DMS53 treated with DMSO at 0.1 percent for 48 hours (cell line): ENCODE measurements around the gene TRERF1.

ENCODE experiments used
- DNase-seq: peaks from one replicate; lab custom pipeline; 2025; ENCODE audit not compliant: unreplicated experiment; lab: John Stamatoyannopoulos, UW

Gene TRERF1

DNA sequence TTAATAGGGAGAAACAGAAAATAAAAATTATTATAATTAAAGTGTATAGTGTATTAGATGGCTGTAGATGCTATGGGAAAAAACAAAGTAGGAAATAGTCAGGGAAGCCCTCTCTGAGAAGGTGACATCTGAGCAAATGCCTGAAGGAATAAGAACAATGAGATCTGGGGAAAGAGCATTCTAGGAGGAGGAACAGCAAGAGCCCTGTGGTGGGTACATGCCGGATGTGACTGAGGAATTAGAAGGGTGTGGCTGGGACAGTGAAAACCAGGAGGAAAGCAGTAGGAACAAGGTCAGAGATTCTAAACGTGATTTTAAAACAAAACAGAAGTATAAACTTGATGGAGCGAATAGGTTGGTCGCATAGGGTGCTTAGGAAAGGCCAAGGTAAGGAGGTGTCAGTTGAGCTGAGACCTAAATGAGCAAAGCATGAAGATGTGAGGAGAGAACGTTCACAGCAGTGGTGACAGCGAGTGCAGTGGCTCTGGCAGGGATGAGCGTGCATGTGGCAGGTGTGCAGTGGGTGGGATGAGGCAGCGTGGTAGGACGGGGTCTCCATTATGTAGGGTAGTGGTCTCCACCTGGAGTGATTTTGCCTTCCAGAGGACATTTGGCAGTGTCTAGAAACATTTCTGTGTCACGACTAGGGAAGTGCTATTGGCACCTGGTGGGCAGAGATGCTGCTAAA lies 137.0 kb downstream of the TRERF1 start:
- no peak for DNase-seq

- DNase-seq = no peak
Measured at GRCh38 chr6:42313941-42314570, 137.7 kb downstream of the TRERF1 start.

DNA sequence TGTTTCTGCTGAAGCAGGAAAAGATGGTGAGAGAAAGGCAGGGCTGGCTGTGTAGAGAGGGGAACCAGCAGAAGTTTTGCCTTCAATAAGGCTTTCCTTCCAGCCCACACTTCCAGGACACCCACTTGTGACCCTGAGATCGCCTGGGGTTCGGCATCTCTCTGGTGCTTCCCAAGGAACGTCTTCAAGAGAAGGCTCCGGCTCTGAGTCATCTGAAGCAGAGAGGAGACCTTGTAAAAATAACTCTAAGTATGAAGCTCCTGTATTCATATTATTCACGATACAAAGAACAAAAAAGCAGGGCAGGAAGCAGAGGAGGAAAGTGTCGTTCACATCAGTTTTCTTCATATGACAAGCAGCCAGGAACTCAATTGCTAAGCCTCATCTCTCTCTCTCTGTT lies 138.7 kb downstream of the TRERF1 start:
- no peak for DNase-seq

DNA sequence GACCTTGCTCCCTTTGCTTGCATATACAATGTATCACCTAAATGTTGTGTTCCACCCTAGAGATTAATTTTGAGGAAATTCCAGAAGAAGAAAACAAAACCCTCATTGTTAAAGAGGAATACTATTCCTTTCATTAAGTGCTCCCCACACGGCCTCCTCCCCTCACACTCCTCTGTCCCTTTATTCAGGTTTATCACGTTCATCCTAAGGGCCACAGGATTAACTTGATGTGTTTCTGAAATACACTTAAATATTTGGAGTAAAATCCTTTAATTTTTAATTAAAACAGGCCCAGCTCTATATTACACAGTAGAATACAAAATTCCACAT lies 144.6 kb downstream of the TRERF1 start:
- DNase-seq = no peak

DNA sequence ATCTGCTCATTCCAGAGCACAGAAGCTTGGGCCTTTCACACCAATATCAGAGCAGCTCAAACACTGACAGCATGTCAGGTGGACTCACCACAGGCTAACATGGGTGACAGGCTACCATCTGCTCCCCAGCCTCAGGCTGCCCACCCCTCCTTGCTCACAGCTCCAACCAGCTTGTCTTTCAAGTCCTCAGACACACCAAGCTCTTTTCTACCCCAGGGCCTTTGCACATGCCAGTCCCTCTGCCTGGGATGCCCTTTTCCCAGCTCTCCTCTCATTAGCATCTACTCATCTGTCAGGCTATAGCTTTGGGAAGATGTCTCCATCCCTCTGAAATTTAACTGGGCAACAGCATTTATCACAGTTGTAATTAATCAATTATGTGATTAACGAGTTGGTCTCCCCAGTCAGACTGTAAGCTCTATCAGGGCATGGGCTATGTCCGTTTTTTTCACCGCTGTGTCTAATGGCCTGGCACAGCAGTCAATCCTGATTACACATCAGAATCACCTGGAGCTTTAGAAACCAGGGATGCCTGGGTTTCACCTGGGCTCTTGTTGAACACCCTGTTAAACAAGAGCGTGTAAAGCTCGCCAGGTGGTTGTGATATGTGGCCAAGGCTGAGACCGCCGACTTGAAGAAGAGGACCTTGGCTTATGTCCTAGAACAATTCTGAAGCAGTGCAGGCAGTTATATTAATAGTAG lies 145.1 kb downstream of the TRERF1 start:
- DNase-seq = no peak

DNA sequence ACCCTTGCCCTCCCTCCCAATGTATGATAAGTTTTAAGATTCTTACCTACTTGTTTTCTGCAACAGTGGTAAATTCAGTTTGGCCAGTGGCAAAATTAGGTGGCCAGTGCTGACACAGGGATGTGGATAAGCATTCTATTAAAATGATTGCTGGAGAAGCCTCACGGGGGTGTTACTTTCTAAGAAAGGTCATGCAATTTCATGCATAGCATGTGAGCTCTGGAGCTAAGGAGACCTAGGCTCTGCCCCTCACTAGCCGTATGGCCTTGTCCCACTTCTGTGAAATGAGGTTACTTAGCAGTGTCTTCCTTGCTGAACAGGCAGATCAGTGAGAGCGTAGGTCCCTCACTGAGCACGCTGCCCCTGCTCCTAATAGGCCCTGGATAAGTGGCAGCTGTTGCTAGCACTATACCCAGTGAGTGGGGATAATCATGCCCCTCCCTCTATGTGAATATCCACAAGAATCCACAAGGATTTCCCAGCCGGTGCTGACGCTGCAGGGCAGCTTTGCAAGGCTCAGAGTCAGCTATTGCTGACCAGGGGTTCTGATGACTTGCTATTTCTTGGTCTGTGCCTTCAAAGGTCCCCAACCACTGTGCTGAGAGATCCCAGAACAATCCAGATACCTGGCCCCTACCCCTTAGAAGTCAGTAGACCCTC lies 147.5 kb downstream of the TRERF1 start:
- no peak for DNase-seq

DNA sequence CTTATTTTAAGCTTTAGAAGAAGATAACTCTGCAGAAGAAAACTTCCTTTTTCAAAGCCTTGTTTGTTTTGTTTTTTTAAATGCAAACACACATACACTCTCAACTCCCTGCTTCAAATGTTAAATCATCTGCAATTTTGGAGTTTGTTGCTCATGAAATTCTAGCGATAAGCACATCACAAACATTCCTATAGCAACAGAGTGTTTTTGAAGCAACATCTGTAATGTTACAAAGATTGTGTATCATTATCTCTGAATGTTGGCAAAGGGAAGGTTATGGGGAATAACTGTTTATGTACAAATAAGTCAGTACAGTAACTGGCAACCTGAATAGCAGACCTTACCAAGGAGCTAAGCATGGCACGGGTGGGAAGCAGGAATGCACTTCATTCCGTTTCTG lies 149.3 kb downstream of the TRERF1 start:
- no peak for DNase-seq

DNA sequence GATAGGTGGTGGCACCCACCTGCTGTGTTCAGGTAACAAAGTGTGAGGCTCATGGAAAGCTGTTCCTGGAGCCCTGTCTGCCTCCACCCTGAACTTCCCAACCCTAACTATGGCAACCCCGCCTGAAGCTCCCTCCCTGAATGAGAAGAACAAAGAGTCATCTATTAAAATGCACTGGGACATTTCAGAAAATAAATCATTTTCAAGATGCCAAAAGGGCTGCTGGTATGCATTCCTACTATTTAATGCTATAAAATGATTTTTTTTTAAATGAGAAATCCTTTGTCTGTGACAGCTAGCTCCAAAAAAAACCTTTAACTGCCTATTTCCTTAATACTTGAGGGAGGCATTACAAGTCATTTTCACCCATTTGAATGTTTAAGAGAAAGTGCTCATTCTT lies 149.7 kb downstream of the TRERF1 start:
- DNase-seq = no peak

- no peak for DNase-seq
Measured at GRCh38 chr6:42300701-42301100, 151.0 kb downstream of the TRERF1 start.

- no peak for DNase-seq
Measured at GRCh38 chr6:42300185-42300584, 151.5 kb downstream of the TRERF1 start.

DNA sequence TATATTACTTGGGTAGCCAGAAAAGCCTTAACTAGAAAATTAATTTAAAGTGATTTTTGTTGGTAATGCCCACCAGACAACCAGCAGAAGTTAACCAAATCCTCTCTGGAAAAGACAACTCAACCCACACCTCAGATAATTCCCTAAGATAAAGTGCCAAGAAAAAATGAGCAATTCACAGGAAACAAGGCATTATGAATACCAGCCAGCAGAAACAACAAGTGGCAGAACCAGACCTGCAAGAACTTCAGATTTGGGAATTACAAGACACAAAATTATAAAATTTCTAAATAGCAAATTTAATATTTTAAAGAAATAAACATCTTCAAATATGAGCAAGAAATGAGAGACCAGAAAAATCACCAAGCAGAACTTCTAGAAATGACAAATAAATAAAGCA lies 154.1 kb downstream of the TRERF1 start:
- DNase-seq = no peak

DNA sequence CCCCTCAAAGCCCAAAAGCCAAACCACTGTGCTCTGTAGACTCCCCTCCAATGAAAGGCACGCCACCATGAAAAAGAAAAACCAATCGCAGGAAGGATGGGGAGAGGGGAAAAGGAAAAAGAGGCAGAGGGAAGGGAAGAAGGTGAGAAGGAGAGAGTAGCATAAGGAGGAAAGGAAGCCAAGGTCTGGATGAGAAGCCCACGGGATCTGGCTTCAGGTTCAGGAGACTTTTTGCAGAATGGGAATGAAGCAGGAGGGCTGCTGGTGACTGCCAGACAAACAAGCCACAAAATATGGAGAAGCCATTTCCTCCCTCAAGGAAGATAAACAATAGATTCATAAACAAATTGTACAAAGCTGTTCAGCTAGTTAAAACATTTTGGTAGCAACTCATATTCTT lies 155.1 kb downstream of the TRERF1 start:
- no peak for DNase-seq

GRCh38 chr6:42295677-42296076 lies 156.0 kb downstream of the TRERF1 start:
- no peak for DNase-seq

GRCh38 chr6:42295181-42295580 lies 156.5 kb downstream of the TRERF1 start:
- no peak for DNase-seq

DNA sequence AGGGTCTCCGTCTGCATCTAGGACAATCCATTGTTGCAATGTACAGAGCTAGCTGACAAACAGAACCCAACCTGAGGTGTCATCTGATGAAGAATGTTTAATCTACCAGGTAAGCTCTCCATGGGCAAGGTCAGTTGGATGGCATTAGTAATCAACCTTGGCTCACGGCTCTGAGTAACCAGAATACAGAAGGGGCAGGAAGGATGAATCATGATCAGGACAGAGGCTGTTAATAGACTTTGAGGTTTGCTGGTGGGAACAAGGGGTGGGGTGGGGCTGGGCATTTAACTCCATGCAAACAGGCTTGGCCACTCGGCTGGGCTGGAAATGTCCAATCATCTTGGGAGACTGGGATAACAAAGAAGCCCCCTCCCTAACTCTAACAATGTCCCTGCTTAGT lies 157.0 kb downstream of the TRERF1 start:
- no peak for DNase-seq

DNA sequence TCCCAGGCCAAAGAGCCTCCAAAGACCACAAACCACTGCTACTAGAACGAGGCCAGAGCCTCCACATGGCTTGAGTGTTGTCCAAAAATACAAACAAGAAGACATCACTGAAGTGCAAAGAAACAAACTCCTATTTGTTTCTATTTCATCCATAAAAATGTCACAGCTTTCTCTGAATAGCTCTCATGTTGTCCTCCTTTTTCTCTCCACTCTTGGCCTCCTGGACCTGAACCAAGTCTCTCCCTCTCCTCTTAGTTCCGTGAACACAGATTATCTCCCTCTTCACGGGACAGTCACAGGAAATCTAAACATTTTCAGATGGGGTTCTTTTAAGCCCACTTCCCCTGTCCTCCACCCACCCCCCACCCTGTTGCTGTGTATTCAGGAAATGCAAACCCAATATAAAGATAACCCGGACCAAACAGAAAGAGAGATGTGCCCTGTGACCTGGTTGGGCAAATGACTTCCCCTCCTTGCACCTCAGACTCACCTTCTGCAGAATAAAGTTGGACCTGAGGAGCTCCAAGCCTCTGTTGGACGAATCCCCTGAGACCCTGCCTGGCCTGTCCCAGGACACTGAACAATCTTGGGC lies 158.2 kb downstream of the TRERF1 start:
- no peak for DNase-seq

GRCh38 chr6:42292004-42292740 lies 159.6 kb downstream of the TRERF1 start:
- DNase-seq = no peak

DNA sequence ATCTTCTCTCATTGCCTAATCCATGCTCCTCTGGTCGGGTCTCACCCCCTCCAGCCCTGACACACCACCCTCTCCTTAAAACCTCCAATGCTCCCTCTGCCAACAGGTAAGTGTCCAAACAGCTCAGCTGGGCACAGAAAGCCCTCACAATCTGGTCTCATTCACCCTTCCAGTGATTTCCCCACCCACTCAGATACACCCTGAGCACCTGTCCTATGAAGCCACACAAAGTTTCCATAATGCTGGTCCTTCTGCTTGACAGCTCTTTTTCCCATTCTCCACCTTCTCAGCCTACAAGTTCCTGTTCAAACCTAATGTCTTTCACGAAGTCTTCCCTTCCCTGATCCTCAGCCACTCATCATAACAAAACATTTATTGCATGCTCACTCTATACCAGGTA lies 164.0 kb downstream of the TRERF1 start:
- DNase-seq = no peak

DNA sequence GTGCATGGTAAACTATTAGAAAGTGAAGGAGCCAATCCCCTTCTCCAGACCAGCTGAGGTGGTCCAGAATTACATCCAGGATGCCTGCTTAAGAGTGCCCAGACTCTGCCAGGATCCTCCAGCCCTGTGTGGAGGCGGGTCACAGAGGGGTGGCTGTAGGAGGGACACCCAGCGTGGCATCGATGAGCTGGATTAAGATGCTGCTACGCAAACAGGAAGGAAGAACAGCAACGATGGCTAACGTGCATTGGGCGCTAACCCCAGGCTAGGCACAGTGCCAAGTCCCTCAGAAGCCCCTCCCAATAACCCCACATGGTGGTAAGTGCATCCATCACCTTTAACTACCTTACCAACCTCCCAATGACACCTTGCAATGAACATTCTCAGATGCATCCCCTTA lies 170.2 kb downstream of the TRERF1 start:
- no peak for DNase-seq

DNA sequence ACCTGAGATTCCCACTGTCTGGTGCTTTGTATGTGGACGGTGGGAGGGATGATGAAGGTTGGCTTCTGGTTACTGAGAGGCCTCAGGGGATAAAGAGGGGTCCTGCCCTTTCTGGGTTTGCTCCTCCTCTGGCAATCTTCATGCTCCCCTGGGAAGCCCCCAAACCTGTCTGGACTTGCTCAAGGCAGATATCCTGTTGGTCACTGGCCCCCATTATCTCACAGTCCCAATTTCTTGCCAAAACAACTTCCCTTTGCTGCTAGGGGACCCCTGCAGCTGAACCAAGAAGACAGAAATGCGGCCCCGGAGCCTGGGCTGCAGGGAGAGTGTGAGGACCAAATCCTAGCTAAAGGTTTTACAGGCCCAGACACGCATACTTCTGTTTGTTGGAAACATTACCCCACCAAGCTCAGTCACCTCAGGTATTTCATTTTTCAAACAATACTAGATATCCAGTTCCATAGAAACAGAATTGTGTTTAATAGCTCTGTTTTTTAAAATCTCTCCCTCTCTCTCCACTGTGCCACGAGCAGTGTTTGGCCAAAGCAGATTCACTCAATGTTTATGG lies 170.7 kb downstream of the TRERF1 start:
- no peak for DNase-seq
